Skin epidermis (tissue), 12 donors: ENCODE measurements around the gene KRTAP2-3.
"Not testable (repeated sequence)": the region's sequence is repeated elsewhere in the genome, so short reads cannot be mapped to it uniquely, and the experiment has no call there.

Experiments
- H3K27ac ChIP-seq, 21 experiments: fragments of 200-600 bp; sonication (generic) in 11 of 21; one replicate each; pipeline ENCODE4 v1.5.0; 2020; ENCODE audit warnings: mild to moderate bottlenecking in 3 of 21, inconsistent platforms in 2 of 21, moderate library complexity in 2 of 21
- H3K4me3 ChIP-seq, 7 experiments: fragments of 200-600 bp; sonication (generic) in 2 of 7; one replicate each; pipeline ENCODE4 v1.5.0; 2020; ENCODE audit warnings: inconsistent platforms in 2 of 7, mild to moderate bottlenecking in 2 of 7, moderate library complexity in 1 of 7

KRTAP2-3 gene

DNA sequence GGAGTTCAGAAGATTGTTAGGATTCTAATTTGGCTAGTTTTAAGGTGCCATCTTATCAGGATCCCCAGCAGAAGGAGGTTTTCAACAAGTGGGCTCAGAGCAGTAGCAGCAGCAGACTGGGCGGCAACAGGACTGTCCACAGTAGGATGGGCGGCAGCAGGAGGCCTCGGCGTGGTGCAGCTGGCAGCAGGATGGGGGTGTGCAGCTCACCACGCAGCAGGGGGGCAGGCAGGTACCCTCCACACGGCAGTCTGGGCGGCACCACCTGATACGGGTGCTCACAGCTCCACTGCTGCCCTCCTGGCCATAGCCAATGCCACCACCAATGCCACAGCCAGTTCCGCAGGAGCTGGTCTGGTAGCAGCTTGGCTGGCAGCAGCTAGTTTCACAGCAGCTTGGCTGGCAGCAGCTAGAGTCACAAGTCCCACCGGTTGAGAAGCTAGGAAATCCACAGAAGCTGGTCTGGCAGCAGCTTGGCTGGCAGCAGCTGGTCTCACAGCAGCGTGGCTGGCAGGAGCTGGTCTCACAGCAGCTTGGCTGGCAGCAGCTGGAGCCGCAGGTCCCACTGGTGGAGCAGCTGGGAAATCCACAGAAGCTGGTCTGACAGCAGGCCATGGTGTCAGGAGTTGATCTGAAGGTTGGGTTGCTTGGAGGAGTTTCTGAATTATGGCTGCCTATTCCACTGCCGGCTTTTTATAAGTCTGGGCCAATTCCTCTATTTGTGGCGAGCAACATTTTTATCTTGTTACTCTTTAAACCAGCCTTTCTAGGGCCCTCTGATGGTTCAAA lies 18.9 kb downstream of the KRTAP2-3 start, which contains the start of gene KRTAP1-1:
TSS of gene KRTAP1-1 (minus strand) at position 668 of the 789 bp plus-strand sequence. CDS start at position 615, 53 bp downstream.
- not testable (repeated sequence) for H3K4me3 ChIP-seq, H3K27ac ChIP-seq

DNA sequence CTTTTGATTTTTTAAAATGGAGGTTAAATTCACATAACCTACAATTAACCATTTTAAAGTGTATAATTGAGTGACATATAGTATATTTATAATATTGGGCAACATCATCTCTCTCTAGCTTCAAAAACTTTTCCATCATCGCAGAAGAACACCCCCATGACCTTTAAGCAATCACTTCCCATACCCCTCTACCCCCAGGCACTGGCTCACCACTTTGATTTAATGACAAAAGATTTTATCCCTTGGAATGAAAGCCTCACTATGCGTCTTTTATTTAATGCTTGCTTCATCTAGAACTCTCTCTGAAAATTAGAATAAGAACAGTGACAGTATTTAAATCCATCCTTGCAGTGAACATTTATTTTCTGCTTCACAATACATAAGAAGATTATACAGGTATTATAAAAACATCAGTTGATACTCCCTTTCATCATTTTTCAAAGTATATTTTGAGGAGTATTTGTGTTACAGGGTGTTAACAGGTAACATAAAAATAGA lies 22.0 kb downstream of the KRTAP2-3 start:
- no peak overlapping the region for H3K27ac ChIP-seq
- no peak overlapping the region for H3K4me3 ChIP-seq

DNA sequence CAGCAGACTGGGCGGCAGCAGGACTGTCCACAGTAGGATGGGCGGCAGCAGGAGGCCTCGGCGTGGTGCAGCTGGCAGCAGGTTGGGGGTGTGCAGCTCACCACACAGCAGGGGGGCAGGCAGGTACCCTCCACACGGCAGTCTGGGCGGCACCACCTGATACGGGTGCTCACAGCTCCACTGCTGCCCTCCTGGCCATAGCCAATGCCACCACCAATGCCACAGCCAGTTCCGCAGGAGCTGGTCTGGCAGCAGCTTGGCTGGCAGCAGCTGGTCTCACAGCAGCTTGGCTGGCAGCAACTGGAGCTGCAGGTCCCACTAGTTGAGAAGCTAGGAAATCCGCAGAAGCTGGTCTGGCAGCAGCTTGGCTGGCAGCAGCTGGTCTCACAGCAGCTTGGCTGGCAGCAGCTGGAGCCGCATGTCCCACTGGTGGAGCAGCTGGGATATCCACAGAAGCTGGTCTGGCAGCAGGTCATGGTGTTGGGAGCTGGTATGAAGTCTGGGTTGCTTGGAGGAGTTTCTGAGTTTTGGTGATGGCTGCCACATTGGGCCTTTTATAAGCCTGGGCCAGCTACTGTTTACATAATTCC lies 25.5 kb downstream of the KRTAP2-3 start, which contains the start of gene KRTAP1-3:
TSS of gene KRTAP1-3 (minus strand) at position 529 of the 590 bp plus-strand sequence. CDS start at position 476, 53 bp downstream.
- not testable (repeated sequence) for H3K4me3 ChIP-seq, H3K27ac ChIP-seq

DNA sequence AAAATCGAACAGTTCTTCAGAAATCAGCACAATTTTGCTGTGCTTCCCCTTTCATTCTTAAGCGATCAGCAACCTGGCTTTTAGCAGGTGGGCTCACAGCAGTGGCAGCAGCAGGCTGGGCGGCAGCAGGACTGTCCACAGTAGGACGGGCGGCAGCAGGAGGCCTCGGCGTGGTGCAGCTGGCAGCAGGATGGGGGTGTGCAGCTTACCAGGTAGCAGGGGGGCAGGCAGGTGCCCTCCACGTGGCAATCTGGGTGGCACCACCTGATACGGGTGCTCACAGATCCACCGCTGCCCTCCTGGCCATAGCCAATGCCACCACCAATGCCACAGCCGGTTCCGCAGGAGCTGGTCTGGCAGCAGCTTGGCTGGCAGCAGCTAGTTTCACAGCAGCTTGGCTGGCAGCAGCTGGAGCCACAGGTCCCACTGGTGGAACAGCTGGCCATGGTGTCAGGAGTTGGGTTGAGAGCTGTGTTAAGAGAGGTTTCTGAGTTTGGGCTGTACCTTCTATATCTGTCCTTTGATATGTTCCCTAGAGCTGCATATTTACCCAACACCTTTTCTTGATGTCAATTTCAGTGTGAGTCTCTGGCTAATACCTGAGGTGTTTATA lies 30.2 kb downstream of the KRTAP2-3 start, which contains the start of gene KRTAP1-4:
TSS of gene KRTAP1-4 (minus strand) at position 563 of the 613 bp plus-strand sequence. CDS start at position 446, 117 bp downstream.
- H3K27ac ChIP-seq = no peak within 1 kb of the TSS

DNA sequence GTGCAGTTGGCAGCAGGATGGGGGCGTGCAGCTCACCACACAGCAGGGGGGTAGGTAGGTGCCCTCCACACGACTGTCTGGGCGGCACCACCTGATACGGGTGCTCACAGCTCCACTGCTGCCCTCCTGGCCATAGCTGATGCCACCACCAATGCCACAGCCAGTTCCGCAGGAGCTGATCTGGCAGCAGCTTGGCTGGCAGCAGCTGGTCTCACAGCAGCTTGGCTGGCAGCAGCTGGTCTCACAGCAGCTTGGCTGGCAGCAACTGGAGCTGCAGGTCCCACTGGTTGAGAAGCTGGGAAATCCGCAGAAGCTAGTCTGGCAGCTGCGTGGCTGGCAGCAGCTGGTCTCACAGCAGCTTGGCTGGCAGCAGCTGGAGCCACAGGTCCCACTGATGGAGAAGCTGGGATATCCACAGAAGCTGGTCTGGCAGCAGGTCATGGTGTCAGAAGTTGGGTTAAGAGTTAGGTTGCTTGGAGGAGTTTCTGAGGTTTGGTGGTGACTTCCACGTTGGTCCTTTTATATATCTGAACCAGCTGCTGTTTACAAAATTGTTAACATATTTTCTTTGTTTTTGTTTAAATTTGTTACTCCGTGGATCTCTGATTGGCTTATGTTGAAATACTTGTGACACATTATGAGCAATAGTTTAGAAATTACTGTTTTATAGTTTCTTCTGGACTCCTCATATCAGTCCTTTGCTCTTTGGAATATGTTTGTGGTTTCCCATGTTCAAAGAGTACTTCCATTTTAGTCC lies 33.0 kb downstream of the KRTAP2-3 start, which contains the start of gene KRTAP1-5:
TSS of gene KRTAP1-5 (minus strand) at position 494 of the 757 bp plus-strand sequence. CDS start at position 441, 53 bp downstream.
- Histone ChIP-seq H3K27ac (no peak within 1 kb of the TSS), H3K4me3 (no peak within 1 kb of the TSS)

More for the DNA sequence above, 30.2 kb downstream of the KRTAP2-3 start, which contains the start of gene KRTAP1-4:
- no peak within 1 kb of the TSS for H3K4me3 ChIP-seq

DNA sequence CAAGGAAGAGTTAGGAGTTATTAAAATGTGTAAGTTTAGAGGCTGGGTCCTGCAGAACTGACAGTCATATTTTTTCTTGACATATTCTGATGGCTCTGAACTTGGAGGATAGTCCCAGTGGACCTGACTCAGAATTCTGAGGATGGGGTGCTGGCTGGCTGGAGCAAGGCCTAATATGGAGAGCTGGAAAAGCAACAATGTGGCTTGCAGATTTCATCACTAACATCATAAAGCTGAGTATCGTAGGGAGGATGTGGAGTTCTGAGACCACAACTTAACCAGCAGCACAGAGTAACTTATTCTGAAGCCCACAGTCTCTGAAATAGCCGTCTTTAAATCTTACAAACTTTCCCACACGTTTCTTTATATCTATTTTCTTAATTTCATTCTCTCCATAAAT lies 35.2 kb downstream of the KRTAP2-3 start:
- H3K27ac ChIP-seq = no peak overlapping the region
- no peak overlapping the region for H3K4me3 ChIP-seq

DNA sequence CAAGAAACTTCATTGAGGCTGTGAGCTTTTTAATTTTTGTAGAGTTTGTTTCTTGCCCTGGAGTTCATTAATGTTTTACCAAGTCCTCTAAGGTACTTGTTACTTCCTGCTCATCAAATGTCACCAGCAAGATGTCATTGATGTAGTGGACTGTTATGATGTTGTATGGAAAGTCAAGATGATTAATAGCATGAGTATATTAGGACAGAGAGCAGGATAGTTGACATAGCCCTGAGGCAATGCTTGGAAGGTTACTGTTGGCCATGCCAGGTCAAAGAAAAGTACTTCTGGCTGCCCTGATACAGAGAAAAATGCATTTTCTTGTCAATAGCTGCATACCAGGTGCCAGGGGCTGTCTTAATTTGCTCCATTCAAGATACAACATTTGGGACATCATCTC lies 39.6 kb downstream of the KRTAP2-3 start:
- H3K4me3 ChIP-seq = no peak overlapping the region
- H3K27ac ChIP-seq = no peak overlapping the region

DNA sequence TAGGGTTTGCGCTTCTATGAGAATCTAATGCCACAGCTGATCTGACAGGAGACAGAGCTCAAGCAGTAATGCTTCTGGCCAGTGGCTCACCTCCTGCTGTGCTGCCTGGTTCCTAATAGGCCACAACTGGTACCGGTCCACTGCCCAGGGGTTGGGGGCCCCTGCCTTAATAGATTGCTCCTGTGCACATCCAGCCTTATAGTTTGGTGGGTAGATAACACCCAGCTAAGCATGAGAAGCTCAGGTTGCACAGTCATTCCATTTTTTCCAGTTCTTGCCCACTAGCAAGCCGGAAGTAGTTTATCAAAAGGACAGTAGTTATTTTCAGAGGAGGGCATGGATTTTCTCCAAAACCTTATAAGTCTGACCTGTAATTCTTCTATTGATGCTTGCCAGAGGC lies 40.5 kb downstream of the KRTAP2-3 start:
- no peak overlapping the region for H3K4me3 ChIP-seq
- no peak overlapping the region for H3K27ac ChIP-seq

DNA sequence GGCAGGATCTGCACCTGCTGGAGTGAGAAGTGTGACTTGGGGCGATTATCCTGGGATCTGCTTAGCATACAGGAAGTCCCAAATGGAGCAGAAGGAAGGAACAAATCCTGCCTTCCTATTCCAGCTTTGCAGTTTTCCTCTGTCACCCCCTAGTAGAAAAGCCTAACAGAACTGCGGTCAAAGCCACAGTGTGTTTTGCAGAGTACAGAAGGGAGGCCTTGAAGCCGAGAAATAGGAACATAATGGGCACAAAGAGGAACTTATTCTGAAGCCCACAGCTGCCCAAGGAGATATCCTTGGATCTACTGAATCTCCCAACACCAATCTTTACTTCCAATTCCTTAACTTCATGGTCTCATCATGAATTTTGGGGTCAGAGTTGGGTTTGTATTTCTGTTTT lies 41.4 kb downstream of the KRTAP2-3 start:
- H3K27ac ChIP-seq = no peak overlapping the region

DNA sequence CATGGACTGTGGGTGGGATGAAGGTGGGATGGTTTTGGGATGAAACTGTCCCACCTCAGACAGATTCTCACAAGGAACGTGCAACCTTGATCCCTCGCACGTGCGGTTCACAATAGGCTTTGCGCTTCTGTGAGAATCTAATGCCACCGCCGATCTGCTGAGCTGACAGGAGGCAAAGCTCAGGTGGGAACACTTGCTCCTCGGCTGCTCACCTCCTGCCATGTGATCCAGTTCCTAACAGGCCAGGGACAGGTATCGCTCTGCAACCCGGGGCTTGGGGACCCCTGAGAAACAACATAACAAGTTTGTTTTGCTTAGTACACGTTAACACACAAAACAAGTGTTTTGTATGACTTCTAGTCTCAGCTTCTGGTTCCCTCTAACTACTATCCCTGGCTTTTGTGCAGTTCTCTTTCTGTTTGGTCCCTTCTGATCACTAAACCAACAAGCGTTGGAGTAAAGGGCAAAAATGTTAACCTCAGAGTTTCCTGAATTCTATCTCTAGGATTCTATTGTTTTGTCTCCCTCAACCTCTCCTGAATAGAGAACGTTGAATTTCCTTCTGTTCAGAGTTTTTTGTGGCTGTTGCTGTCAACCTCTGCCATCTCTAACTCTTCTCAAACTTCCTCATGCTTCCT lies 43.2 kb downstream of the KRTAP2-3 start:
- Histone ChIP-seq H3K4me3 (no peak overlapping the region), H3K27ac (no peak overlapping the region)

More for the DNA sequence above, 41.4 kb downstream of the KRTAP2-3 start:
- no peak overlapping the region for H3K4me3 ChIP-seq

DNA sequence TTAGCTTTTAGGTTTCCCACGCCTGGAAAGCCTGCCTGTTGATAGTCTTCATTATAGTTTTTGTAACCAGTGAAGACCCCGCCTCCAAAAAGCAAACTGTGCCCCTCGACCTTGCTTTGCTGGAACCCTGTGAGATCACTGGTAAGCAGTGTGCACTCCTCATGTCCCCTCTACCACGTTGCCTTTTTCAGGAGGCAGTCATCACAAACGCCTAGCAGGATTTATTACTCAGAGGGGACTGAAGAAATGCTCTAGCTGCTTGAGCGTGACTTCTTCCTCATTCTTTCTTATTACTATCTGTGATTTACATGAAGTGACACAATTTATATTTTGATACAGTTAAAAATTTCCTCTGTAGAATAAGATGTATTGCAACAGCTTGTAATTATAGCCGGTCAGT lies 44.5 kb downstream of the KRTAP2-3 start:
- no peak overlapping the region for H3K27ac ChIP-seq

DNA sequence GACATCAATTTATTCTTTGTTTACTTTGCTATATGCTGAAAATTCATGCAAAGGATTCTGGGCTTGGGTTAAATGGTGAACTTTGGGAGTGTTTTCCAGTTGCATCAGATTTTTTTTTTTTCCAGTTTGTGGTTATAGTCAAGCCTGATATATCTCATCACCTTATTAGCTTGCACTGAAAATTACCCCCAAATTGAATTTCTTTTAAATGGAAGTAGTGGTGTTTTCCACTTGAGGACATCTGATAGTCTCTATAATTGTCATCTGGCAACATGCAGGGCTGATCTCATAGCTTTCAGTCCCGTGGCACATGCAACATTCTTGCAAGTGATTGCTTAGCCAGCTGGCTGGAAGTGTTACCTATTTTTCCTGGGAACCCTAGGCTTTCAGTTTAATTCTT lies 46.3 kb downstream of the KRTAP2-3 start:
- Histone ChIP-seq H3K27ac (no peak overlapping the region), H3K4me3 (no peak overlapping the region)

More for the DNA sequence above, 44.5 kb downstream of the KRTAP2-3 start:
- H3K4me3 ChIP-seq = no peak overlapping the region

DNA sequence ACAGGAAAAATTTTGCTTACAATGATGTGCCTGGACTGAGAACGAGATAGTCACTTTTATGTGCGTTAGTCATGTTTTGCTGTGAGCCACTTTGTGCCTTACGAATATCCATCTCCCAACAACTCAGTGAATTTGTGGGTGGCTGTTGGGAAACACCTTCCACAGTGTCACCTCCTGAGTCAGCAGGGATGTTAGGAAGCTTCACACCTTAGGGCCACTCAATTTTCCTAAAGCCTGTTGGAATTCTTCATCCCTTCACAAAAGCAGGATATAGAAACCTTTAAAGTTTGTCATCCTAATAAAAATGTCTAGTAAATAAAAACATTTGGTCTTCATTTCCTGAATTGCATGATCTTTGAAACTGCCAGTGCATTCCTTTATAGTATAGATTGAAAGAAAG lies 46.7 kb downstream of the KRTAP2-3 start:
- H3K27ac ChIP-seq = no peak overlapping the region

DNA sequence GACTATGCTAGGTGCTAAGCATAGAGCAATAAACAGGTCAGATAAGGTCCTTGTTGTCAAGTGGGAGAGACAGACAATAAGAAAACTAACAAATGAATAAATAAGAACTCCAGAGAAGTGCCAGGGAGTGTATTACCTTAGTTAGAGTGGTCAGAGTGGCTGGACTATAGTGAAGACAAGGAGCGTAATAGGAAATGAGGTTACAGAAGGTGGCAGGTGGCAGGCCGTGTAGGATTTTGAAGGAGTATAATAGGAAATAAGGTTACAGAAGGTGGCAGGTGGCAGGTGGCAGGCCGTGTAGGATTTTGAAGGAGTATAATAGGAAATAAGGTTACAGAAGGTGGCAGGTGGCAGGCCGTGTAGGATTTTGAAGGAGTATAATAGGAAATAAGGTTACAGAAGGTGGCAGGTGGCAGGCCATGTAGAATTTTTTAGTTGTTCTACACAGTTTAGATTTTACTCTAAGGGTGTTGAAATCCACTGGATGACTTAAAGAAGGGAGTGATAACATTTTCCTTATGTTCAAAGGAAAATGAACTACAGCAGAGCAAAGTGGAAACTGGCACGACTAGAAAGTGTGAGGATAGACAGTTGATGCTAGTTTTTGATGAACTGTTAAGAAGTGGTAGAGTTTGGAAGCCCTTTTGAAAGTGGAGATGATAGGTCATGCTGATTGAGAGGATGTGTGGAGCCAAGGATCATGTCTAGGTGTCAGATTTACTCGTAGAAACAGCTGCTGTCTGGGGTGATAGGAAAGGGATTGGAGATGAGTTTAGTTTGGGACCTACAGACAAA lies 47.4 kb downstream of the KRTAP2-3 start:
- H3K27ac ChIP-seq = no peak overlapping the region
- no peak overlapping the region for H3K4me3 ChIP-seq

More for the DNA sequence above, 46.7 kb downstream of the KRTAP2-3 start:
- no peak overlapping the region for H3K4me3 ChIP-seq

DNA sequence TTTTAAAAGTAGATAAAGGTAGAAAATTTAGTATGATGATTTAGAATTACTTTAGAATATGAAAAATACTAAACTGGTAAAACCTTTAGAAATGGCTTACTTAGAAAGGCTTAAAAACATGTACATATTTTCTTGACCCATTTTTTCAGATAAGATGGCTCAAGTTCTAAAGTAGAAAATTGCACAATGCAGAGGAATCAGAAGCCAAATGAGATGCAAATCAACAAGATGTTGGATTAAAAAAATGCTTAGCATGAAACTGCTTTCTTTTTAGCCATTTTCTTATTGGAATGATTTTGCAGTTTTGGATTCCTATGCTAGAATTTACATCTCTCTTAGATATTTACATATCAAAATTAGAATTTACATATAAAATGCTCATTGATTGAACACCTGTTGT lies 49.5 kb downstream of the KRTAP2-3 start:
- Histone ChIP-seq H3K27ac (no peak overlapping the region), H3K4me3 (no peak overlapping the region)

DNA sequence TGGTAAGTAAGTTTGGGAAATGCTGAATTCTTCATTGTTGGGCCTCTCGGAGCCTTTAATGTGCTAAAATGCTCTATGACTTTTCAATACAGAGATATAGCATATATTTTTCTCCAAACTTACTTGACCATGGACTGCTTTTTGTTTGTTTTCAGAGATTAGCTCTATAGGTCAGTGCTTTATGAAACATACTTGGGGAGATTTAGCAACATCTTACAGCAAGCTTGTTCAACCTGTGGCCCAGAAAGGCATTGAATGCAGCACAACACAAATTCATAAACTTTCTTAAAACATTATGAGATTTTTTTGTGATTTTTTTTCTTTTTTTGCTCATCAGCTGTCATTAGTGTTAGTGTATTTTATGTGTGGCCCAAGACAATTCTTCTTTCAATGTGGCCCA lies 50.0 kb downstream of the KRTAP2-3 start:
- H3K27ac ChIP-seq = no peak overlapping the region
- no peak overlapping the region for H3K4me3 ChIP-seq

DNA sequence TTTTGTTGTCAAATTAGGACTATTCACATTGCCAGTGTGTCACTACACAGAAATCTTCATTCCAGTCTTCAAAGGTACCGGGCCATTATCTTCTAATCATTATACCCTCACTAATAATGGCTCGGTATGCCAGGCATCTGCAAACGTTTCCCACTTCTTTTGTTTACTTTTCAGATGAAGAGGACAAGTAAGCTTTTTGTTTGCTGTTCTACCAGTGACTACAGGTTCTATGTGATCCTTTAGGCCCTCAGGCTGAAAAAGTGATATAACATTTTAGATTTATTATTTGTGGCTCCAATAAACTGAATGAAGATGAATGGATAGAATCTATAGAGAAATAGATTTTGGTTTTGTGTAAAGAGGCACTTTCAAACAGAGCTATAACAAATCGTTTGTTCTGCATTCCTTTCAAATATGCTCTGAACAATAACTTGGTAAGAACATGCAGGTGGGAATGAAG lies 50.6 kb downstream of the KRTAP2-3 start:
- H3K27ac ChIP-seq = no peak overlapping the region
- H3K4me3 ChIP-seq = no peak overlapping the region
